Endodermal cell (in vitro differentiated cells): ENCODE data around the gene DNM1. TPM values are rescaled to one million over a fixed set of nuclear protein-coding genes. Genes with fewer than 3 reads are reported as not detected.

Experiments used
- DNase-seq: peaks from one replicate; pipeline ENCODE4 v3.0.0-alpha.2; 2017
- H3K27ac ChIP-seq: 2 replicates; pipeline ENCODE4 v1.5.1; 2013; ENCODE audit warnings: mild to moderate bottlenecking, low read depth, low read length, moderate library complexity
- H3K27me3 ChIP-seq: 2 replicates; pipeline ENCODE4 v1.6.1; 2013; ENCODE audit warnings: mild to moderate bottlenecking, low read length, moderate library complexity; ENCODE audit not compliant: insufficient read depth, control insufficient read depth, poor library complexity, severe bottlenecking
- H3K36me3 ChIP-seq: 2 replicates; pipeline ENCODE4 v1.7.0; 2013; ENCODE audit warnings: mild to moderate bottlenecking, low read length, moderate library complexity; ENCODE audit not compliant: control insufficient read depth, insufficient read depth
- H3K4me1 ChIP-seq: one replicate; pipeline ENCODE4 v1.7.0; 2013; ENCODE audit warnings: low read length; ENCODE audit not compliant: control insufficient read depth, insufficient read depth
- H3K4me3 ChIP-seq: 2 replicates; pipeline ENCODE4 v1.5.1; 2013; ENCODE audit warnings: mild to moderate bottlenecking, low read length, moderate library complexity
- H3K9ac ChIP-seq: 2 replicates; pipeline ENCODE4 v1.6.1; 2013; ENCODE audit warnings: mild to moderate bottlenecking, low read length, moderate library complexity; ENCODE audit not compliant: poor library complexity, severe bottlenecking; ENCODE audit errors: extremely low read depth
- H3K9me3 ChIP-seq: 2 replicates; pipeline ENCODE4 v1.6.1; 2013; ENCODE audit warnings: mild to moderate bottlenecking, low read length, moderate library complexity; ENCODE audit not compliant: control insufficient read depth
- H3K27ac Mint-ChIP-seq: 2 replicates; pipeline ENCODE4 v1.8.0; 2020; ENCODE audit warnings: mixed read lengths
- H3K27me3 Mint-ChIP-seq: 2 replicates; pipeline ENCODE4 v1.8.0; 2021; ENCODE audit warnings: mild to moderate bottlenecking, mixed read lengths; ENCODE audit not compliant: insufficient read depth
- H3K36me3 Mint-ChIP-seq: 2 replicates; pipeline ENCODE4 v1.8.0; 2020; ENCODE audit warnings: low read depth, mixed read lengths
- H3K4me1 Mint-ChIP-seq: 2 replicates; pipeline ENCODE4 v1.8.0; 2020; ENCODE audit warnings: mixed read lengths
- H3K4me3 Mint-ChIP-seq: 2 replicates; pipeline ENCODE4 v1.8.0; 2020; ENCODE audit warnings: mild to moderate bottlenecking, moderate library complexity, mixed read lengths
- H3K9me3 Mint-ChIP-seq: 2 replicates; pipeline ENCODE4 v1.8.0; 2020; ENCODE audit warnings: mild to moderate bottlenecking, mixed read lengths
- CTCF ChIP-seq: fragments of 200-600 bp; sonication (generic); conservative IDR thresholded peaks from 2 replicates; pipeline ENCODE4 v1.5.0; 2021; ENCODE audit warnings: antibody characterized with exemption, mild to moderate bottlenecking
- WGBS, 2 experiments: methylation state at CpG; one replicate each; pipeline versions ENCODE4 v1.1.5 to v1.1.7; 2013; ENCODE audit warnings: missing lambda C conversion rate in 2 of 2, mixed read lengths in 1 of 2; ENCODE audit not compliant: insufficient coverage in 1 of 2, insufficient read length in 1 of 2; 5-methylcytosine and 5-hydroxymethylcytosine counted together
- total RNA-seq, 2 donors: library from RNA; stranded (reverse); fragmentation: NEBNext Ultra II Directional in 1 of 2; extraction: Animal tissue kit (Norgen Biotek cat#: 25700) in 1 of 2; gene quantifications; 2 replicates in 1 of 2; 3 replicates in 1 of 2; pipeline ENCODE4 v1.2.1, GENCODE V29; 2021

DNM1 gene
- total RNA-seq, 2 donors from 2014 or later: 55.8 to 147 TPM

GRCh38 chr9:128218518-128219389, 15.6 kb downstream of the DNM1 start:
- no peak overlapping the region for H3K9ac ChIP-seq
- Mint-ChIP-seq H3K4me3 (peak overlapping the region; percentile 62), H3K4me1 (peaks cover 6% of the 10 kb centered on the region), H3K9me3 (no peaks in the 10 kb centered on the region), H3K27ac (peak overlapping the region; percentile 91), H3K27me3 (peaks cover 2% of the 10 kb centered on the region), H3K36me3 (peaks cover 22% of the 10 kb centered on the region)
- H3K4me1 ChIP-seq: peaks cover 4% of the 10 kb centered on the region
- H3K27me3 ChIP-seq: no peaks in the 10 kb centered on the region
- DNase-seq: peak; percentile 100
- no peak overlapping the region for H3K27ac ChIP-seq
- TF ChIP-seq CTCF: peak; percentile 30
- H3K9me3 ChIP-seq: no peaks in the 10 kb centered on the region
- H3K36me3 ChIP-seq: peaks cover 16% of the 10 kb centered on the region
- H3K4me3 ChIP-seq: peak overlapping the region; percentile 66
- WGBS, 2 experiments: 41 to 82% methylated on average over 25 to 47 of the region's 47 CpGs

- Histone ChIP-seq H3K27ac (no peak overlapping the region), H3K4me3 (no peak overlapping the region), H3K9me3 (no peaks in the 10 kb centered on the region), H3K4me1 (peaks cover 4% of the 10 kb centered on the region), H3K9ac (no peak overlapping the region), H3K27me3 (no peaks in the 10 kb centered on the region), H3K36me3 (peaks cover 16% of the 10 kb centered on the region)
- Mint-ChIP-seq H3K36me3 (peaks cover 22% of the 10 kb centered on the region), H3K27me3 (peaks cover 2% of the 10 kb centered on the region), H3K9me3 (no peaks in the 10 kb centered on the region), H3K4me1 (peaks cover 6% of the 10 kb centered on the region), H3K27ac (no peak overlapping the region), H3K4me3 (no peak overlapping the region)
- no peak for TF ChIP-seq CTCF
- WGBS, 2 experiments: 97 to 98% methylated on average over 3 to 9 of the region's 9 CpGs
- DNase-seq: no peak
Measured at GRCh38 chr9:128219831-128220230, 16.7 kb downstream of the DNM1 start.

- Histone ChIP-seq H3K36me3 (peaks cover 20% of the 10 kb centered on the region), H3K9ac (no peak overlapping the region), H3K27ac (no peak overlapping the region), H3K4me1 (peaks cover 4% of the 10 kb centered on the region), H3K27me3 (no peaks in the 10 kb centered on the region), H3K4me3 (no peak overlapping the region), H3K9me3 (no peaks in the 10 kb centered on the region)
- peaks cover 6% of the 10 kb centered on the region for H3K4me1 Mint-ChIP-seq
- H3K27me3 Mint-ChIP-seq: no peaks in the 10 kb centered on the region
- TF ChIP-seq CTCF: no peak
- peaks cover 22% of the 10 kb centered on the region for H3K36me3 Mint-ChIP-seq
- no peak overlapping the region for H3K27ac Mint-ChIP-seq
- no peak for DNase-seq
- H3K4me3 Mint-ChIP-seq: no peak overlapping the region
- WGBS, 2 experiments: 91 to 93% methylated on average over 9 to 10 of the region's 10 CpGs
- H3K9me3 Mint-ChIP-seq: no peaks in the 10 kb centered on the region
Measured at GRCh38 chr9:128222026-128222425, 18.8 kb downstream of the DNM1 start.
